Breast epithelium (tissue), 3 donors: Measurements from ENCODE around the gene OLFML3.

Experiments used
- CTCF ChIP-seq, 3 donors: fragments of 450-650 bp; IDR thresholded peaks; one replicate each; pipeline ENCODE4 v1.5.1; 2016 to 2017; ENCODE audit warnings: antibody characterized with exemption in 3 of 3, mild to moderate bottlenecking in 3 of 3, moderate library complexity in 3 of 3
- POLR2A ChIP-seq: fragments of 450-650 bp; IDR thresholded peaks from one replicate; pipeline ENCODE4 v1.6.1; 2016; ENCODE audit warnings: antibody characterized with exemption, mild to moderate bottlenecking, moderate library complexity

GRCh38 chr1:113993766-113994165, 14.5 kb downstream of the OLFML3 start:
- TF ChIP-seq CTCF (IDR thresholded peaks at IDR 0.05) (no peak), POLR2A (no peak)
